ENCODE data around the gene LIPC.

Gene LIPC

DNA sequence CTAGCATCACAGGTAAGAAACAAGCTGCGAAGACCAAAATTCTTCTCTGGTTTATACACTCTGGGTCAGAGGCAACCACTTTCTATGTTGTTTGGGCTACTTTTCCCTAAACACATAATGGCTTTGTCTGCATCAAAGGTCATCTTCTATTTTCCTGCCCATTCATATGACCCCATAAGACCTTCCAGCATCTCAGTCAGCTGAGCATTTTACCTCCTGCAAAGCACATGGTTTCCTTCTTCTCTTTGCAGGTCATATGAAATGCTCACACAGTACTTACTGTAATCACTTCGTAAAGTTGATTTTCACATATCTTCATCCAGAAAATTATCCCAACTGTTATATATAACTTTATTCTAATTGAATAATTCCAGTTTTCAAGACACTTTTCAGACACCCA lies 34.8 kb downstream of the LIPC start:
- POLR2A ChIA-PET: no interaction called here
- TF ChIP-seq, protein P1, sequence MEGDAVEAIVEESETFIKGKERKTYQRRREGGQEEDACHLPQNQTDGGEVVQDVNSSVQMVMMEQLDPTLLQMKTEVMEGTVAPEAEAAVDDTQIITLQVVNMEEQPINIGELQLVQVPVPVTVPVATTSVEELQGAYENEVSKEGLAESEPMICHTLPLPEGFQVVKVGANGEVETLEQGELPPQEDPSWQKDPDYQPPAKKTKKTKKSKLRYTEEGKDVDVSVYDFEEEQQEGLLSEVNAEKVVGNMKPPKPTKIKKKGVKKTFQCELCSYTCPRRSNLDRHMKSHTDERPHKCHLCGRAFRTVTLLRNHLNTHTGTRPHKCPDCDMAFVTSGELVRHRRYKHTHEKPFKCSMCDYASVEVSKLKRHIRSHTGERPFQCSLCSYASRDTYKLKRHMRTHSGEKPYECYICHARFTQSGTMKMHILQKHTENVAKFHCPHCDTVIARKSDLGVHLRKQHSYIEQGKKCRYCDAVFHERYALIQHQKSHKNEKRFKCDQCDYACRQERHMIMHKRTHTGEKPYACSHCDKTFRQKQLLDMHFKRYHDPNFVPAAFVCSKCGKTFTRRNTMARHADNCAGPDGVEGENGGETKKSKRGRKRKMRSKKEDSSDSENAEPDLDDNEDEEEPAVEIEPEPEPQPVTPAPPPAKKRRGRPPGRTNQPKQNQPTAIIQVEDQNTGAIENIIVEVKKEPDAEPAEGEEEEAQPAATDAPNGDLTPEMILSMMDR (IDR thresholded peaks at IDR 0.05; ENCODE audit: insufficient read depth, low read length, missing control alignments): no peak
- CTCF ChIA-PET: no interaction called here
- DNase-seq (ENCODE audit: low read depth, low spot score): no peak
- no peak overlapping the region for H3K4me3 ChIP-seq (ENCODE audit: low read depth, low read length)

DNA sequence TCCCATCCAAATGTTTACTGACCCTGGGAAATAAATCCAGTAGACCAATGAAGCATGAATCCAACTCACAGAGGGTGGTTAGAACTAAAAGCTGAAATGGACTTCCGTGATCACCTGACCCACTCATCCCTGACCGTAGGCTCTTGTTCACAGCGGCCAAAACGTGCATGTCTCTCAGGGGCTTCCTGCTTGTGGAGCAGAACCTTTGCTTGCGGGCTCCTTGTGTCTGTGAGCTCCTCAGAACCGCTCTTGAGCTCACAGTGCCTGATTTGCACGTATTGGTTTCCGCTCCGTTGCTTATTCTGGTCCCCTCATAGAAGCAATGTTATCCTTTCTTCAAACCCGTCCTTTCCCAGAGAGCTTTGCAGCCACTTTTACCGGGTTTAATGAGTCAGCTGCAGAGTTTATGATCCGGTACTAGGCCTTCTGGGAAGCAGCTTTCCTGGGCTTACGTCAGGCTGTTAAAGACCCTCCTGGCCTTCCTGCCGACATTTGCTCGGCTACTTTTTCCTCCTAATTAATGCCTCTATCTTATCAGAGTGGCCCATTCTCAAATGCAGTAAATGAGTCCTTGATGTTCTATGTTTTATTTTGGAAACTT lies 35.4 kb downstream of the LIPC start:
- POLR2A ChIA-PET: no interaction called here
- no peak for DNase-seq (ENCODE audit: low read depth, low spot score)

DNA sequence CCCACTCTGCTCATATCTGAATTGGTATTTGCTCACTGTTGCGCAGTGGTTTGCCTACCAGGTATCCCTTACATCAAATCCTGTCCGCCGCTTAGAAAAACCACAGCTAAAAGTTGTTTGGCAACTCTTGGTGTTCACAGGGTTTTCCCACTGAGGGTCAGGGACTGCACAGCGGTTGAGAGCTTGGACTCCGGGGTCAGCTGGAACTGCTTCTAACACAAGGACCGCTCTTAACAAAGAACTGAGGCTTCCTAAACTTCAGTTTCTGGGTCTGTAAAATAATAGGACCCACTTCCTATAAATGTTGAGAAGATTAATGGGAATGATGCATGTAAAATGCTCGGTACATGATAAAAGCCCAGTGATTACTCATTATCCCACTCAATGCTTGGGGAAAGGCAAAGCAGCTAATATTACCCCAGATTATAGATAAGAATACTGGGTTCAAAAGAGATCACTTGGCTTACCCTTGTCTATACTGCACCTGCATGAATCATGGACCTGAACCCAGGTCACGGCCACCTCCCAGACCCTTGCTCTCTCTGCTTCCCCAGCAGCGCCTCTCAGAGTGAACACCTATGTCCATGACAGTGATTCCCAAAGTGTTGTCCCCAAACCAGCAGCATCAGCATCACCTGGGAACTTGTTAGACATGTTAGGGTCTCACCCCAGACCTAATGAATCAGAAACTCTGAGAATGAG lies 36.1 kb downstream of the LIPC start:
- TF ChIP-seq, protein P1 (IDR thresholded peaks at IDR 0.05; ENCODE audit: insufficient read depth, low read length, missing control alignments): no peak
- H3K4me3 ChIP-seq (ENCODE audit: low read depth, low read length): no peak overlapping the region
- ChIA-PET POLR2A (interaction anchor here (0.6 to 1.3 kb wide), 2 partner anchors 10 to 136 kb away, joined by 3 to 4 read pairs; no protein-coding TSS in a partner anchor), CTCF (interaction anchor here (2.8 kb wide), 1 partner anchor 9 kb away, joined by 14 read pairs; no protein-coding TSS in a partner anchor)
- DNase-seq (ENCODE audit: low read depth, low spot score): no peak

More for the DNA sequence above, 35.4 kb downstream of the LIPC start:
- TF ChIP-seq, protein P1 (IDR thresholded peaks at IDR 0.05; ENCODE audit: insufficient read depth, low read length, missing control alignments): no peak
- H3K4me3 ChIP-seq (ENCODE audit: low read depth, low read length): no peak overlapping the region
- CTCF ChIA-PET: no interaction called here

GRCh38 chr15:58469432-58470353 lies 37.9 kb downstream of the LIPC start:
- ChIA-PET CTCF (interaction anchor here (0.5 to 2.8 kb wide), 9 partner anchors 9 to 1173 kb away, joined by 3 to 14 read pairs (median 3); no protein-coding TSS in a partner anchor), POLR2A (interaction anchor here (0.6 to 2.7 kb wide), 11 partner anchors 10 to 301 kb away, joined by 3 to 15 read pairs (median 4); partner anchors contain the start of genes ADAM10 and MINDY2)
- no peak overlapping the region for H3K4me3 ChIP-seq (ENCODE audit: low read depth, low read length)
- TF ChIP-seq, protein P1 (IDR thresholded peaks at IDR 0.05; ENCODE audit: insufficient read depth, low read length, missing control alignments): no peak
- DNase-seq (ENCODE audit: low read depth, low spot score): peak; percentile 92

- TF ChIP-seq, protein P1 (IDR thresholded peaks at IDR 0.05; ENCODE audit: insufficient read depth, low read length, missing control alignments): no peak
- POLR2A ChIA-PET: interaction anchor here (0.6 to 2.7 kb wide), 2 partner anchors 30 to 299 kb away, joined by 3 to 15 read pairs; partner anchors contain the start of gene MINDY2
- DNase-seq (ENCODE audit: low read depth, low spot score): no peak
- no peak overlapping the region for H3K4me3 ChIP-seq (ENCODE audit: low read depth, low read length)
- CTCF ChIA-PET: no interaction called here
Measured at GRCh38 chr15:58471348-58471747, 39.6 kb downstream of the LIPC start.

Data from AG04449 (cell line).